Gastrocnemius medialis (tissue), 4 donors: ENCODE results near the gene PCOLCE2.

Experiments used
- POLR2A ChIP-seq, 2 donors: fragments of 450-650 bp; IDR thresholded peaks; one replicate each; pipeline ENCODE4 v1.6.1; 2017; ENCODE audit warnings: antibody characterized with exemption in 2 of 2, mild to moderate bottlenecking in 2 of 2, moderate library complexity in 2 of 2
- TF ChIP-seq, protein P1 (sequence below), 5 experiments: fragments of 450-650 bp in 3 of 5; fragments of 200-600 bp in 2 of 5; sonication (generic) in 2 of 5; IDR thresholded peaks in 4 of 5; conservative IDR thresholded peaks in 1 of 5; 1 replicate in 4 of 5; 2 replicates in 1 of 5; pipeline ENCODE4 v1.5.1; 2016 to 2019; ENCODE audit warnings: antibody characterized with exemption in 5 of 5, mild to moderate bottlenecking in 3 of 5, moderate library complexity in 3 of 5

GRCh38 chr3:142934128-142934886, 45.4 kb upstream of the PCOLCE2 start:
- TF ChIP-seq, protein P1, sequence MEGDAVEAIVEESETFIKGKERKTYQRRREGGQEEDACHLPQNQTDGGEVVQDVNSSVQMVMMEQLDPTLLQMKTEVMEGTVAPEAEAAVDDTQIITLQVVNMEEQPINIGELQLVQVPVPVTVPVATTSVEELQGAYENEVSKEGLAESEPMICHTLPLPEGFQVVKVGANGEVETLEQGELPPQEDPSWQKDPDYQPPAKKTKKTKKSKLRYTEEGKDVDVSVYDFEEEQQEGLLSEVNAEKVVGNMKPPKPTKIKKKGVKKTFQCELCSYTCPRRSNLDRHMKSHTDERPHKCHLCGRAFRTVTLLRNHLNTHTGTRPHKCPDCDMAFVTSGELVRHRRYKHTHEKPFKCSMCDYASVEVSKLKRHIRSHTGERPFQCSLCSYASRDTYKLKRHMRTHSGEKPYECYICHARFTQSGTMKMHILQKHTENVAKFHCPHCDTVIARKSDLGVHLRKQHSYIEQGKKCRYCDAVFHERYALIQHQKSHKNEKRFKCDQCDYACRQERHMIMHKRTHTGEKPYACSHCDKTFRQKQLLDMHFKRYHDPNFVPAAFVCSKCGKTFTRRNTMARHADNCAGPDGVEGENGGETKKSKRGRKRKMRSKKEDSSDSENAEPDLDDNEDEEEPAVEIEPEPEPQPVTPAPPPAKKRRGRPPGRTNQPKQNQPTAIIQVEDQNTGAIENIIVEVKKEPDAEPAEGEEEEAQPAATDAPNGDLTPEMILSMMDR (IDR thresholded peaks at IDR 0.05 in 4 of 5, conservative IDR thresholded peaks at IDR 0.05 in 1 of 5): no peak
- no peak for TF ChIP-seq POLR2A (IDR thresholded peaks at IDR 0.05)
